DOHH2 (cell line): ENCODE measurements around the gene PAX6.

Source experiments
- H3F3A ChIP-seq: fragments of 200-600 bp; sonication (generic), shearing (Covaris generic); 2 replicates; pipeline ENCODE4 v1.6.0; 2016; ENCODE audit warnings: antibody characterized with exemption, mild to moderate bottlenecking; ENCODE audit not compliant: control insufficient read depth, insufficient read depth
- H3K27ac ChIP-seq: fragments of 200-600 bp; sonication (generic); 2 replicates; pipeline ENCODE4 v1.5.1; 2014; ENCODE audit warnings: low read depth, mild to moderate bottlenecking, low read length, moderate library complexity
- H3K27me3 ChIP-seq: fragments of 200-600 bp; sonication (generic); 2 replicates; pipeline ENCODE4 v1.6.1; 2014; ENCODE audit warnings: mild to moderate bottlenecking, low read length, mixed read lengths; ENCODE audit not compliant: control insufficient read depth
- H3K36me3 ChIP-seq: fragments of 200-600 bp; sonication (generic); 2 replicates; pipeline ENCODE4 v1.6.1; 2014; ENCODE audit warnings: mild to moderate bottlenecking, low read length, moderate library complexity, mixed read lengths; ENCODE audit not compliant: control insufficient read depth
- H3K4me1 ChIP-seq: fragments of 200-600 bp; sonication (generic); 2 replicates; pipeline ENCODE4 v1.6.1; 2014; ENCODE audit warnings: mild to moderate bottlenecking, low read length, mixed read lengths; ENCODE audit not compliant: control insufficient read depth
- H3K4me2 ChIP-seq: fragments of 200-600 bp; sonication (generic); 2 replicates; pipeline ENCODE4 v1.6.0; 2014; ENCODE audit warnings: mild to moderate bottlenecking, low read length, moderate library complexity
- H3K4me3 ChIP-seq: fragments of 200-600 bp; sonication (generic); 2 replicates; pipeline ENCODE4 v1.5.1; 2014; ENCODE audit warnings: mild to moderate bottlenecking, low read length, mixed read lengths
- H3K79me2 ChIP-seq: fragments of 200-600 bp; sonication (generic); 2 replicates; pipeline ENCODE4 v1.6.1; 2014; ENCODE audit warnings: mild to moderate bottlenecking, low read length, mixed read lengths; ENCODE audit not compliant: control insufficient read depth
- H3K9me2 ChIP-seq: fragments of 200-600 bp; sonication (generic); replicated peaks from 2 replicates; pipeline ENCODE4 v1.6.1; 2014; ENCODE audit warnings: mild to moderate bottlenecking, low read length, mixed read lengths; ENCODE audit not compliant: control insufficient read depth
- H3K9me3 ChIP-seq: fragments of 200-600 bp; sonication (generic); 2 replicates; pipeline ENCODE4 v1.6.1; 2014; ENCODE audit warnings: antibody characterized with exemption, low read length, mixed read lengths; ENCODE audit not compliant: control insufficient read depth, insufficient read depth
- H4K20me1 ChIP-seq: fragments of 200-600 bp; sonication (generic); 2 replicates; pipeline ENCODE4 v1.6.0; 2014; ENCODE audit warnings: low read depth, mild to moderate bottlenecking, antibody characterized with exemption, low read length, moderate library complexity; ENCODE audit not compliant: control insufficient read depth, insufficient read depth
- EZH2phosphoT487 ChIP-seq: fragments of 200-600 bp; sonication (generic); IDR thresholded peaks from 2 replicates; pipeline ENCODE4 v1.6.1; 2017; ENCODE audit warnings: borderline replicate concordance, mild to moderate bottlenecking, antibody characterized with exemption, low read length, moderate library complexity, mixed read lengths
- TF ChIP-seq, protein P1 (sequence below): fragments of 200-600 bp; sonication (generic); IDR thresholded peaks from one replicate; pipeline ENCODE4 v1.5.1; 2014; ENCODE audit warnings: antibody characterized with exemption, mild to moderate bottlenecking, low read depth, low read length; ENCODE audit not compliant: poor library complexity, severe bottlenecking

Gene PAX6

GRCh38 chr11:31812383-31813381, 1.6 kb upstream of the PAX6 start:
- Histone ChIP-seq H3K27me3 (peaks cover 36% of the 10 kb centered on the region), H3K27ac (no peak overlapping the region), H3K79me2 (no peaks in the 10 kb centered on the region), H3K4me3 (no peak overlapping the region), H4K20me1 (no peaks in the 10 kb centered on the region), H3K4me2 (peak overlapping the region; percentile 21), H3F3A (no peaks in the 10 kb centered on the region), H3K9me3 (peaks cover 3% of the 10 kb centered on the region; the same call in 1 of the 2 replicates), H3K4me1 (no peaks in the 10 kb centered on the region), H3K9me2 (no peaks in the 10 kb centered on the region), H3K36me3 (no peaks in the 10 kb centered on the region)
- no peak for TF ChIP-seq EZH2phosphoT487
- TF ChIP-seq, protein P1, sequence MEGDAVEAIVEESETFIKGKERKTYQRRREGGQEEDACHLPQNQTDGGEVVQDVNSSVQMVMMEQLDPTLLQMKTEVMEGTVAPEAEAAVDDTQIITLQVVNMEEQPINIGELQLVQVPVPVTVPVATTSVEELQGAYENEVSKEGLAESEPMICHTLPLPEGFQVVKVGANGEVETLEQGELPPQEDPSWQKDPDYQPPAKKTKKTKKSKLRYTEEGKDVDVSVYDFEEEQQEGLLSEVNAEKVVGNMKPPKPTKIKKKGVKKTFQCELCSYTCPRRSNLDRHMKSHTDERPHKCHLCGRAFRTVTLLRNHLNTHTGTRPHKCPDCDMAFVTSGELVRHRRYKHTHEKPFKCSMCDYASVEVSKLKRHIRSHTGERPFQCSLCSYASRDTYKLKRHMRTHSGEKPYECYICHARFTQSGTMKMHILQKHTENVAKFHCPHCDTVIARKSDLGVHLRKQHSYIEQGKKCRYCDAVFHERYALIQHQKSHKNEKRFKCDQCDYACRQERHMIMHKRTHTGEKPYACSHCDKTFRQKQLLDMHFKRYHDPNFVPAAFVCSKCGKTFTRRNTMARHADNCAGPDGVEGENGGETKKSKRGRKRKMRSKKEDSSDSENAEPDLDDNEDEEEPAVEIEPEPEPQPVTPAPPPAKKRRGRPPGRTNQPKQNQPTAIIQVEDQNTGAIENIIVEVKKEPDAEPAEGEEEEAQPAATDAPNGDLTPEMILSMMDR: no peak

DNA sequence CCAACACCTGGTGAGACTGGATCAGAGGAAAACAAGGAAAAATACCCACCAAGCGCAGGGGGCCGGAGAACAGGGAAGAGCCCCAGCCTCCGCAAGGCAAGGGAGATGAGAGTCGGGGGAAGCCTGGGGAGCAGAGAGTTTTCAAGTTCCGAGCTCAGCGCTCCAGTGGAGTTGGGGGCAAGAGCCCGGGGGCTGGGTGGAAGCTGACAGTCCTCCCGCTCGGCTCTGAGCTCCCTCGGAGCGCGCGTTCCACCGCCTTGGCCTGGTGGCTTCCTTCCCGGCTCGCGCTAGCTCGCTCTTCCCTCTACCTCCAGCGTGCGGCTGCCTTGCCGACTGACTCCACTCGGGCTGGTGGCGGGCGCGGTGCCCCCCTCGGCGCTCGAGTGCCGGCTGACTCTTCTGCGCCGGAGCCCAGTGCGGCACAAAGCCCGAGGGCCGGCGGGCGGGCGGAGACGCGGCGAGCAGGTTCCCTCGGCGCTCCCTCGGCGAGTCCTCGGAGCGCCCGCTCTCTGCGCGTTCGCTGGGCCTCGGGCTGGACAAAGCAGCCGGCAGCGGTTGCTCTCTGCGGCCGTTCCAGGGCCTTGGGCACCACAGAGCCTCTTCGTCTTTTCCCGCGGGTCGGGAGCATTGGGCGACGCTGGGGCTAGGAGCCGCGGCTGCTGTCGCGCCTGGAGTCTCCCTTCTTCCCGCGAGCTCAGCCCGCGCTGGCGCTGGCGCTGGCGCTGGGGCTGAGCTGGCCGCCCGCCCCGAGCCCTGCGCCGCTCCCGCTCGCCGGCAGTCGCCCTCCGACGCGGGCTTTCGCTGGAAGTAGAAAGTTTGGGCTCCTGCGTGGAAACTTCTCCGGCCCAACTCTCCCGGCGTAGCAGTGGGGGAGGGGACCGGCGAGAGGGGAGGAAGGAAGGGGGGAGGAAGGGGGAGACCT, 1.0 kb downstream of the PAX6 start:
- Histone ChIP-seq H3K4me2 (no peak overlapping the region), H3K9me2 (no peaks in the 10 kb centered on the region), H3K79me2 (no peaks in the 10 kb centered on the region), H3K4me3 (no peak overlapping the region), H3K4me1 (no peaks in the 10 kb centered on the region), H3K27me3 (peaks cover 46% of the 10 kb centered on the region), H3K27ac (no peak overlapping the region), H4K20me1 (no peaks in the 10 kb centered on the region), H3K36me3 (no peaks in the 10 kb centered on the region), H3K9me3 (peaks cover 3% of the 10 kb centered on the region; the same call in 1 of the 2 replicates), H3F3A (no peaks in the 10 kb centered on the region)
- no peak for TF ChIP-seq EZH2phosphoT487
- TF ChIP-seq, protein P1: no peak

DNA sequence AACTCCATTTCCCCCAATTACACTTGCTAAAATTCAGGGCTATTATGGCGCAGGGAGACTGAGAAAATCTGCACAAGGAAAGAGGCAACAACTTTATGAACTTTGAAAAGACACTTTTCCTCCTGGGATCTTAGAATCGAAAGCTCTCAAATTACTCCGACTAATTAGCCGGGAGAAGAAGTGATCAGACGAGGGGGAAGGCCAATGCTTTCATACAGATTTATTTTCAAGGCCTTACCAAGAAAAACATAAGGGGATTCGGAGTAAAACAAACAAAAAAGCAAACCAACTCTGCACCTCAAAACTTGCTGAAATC, 1.6 kb downstream of the PAX6 start:
- no peaks in the 10 kb centered on the region for H3K4me1 ChIP-seq
- no peaks in the 10 kb centered on the region for H3K79me2 ChIP-seq
- H3K27me3 ChIP-seq: peaks cover 46% of the 10 kb centered on the region
- no peak overlapping the region for H3K4me2 ChIP-seq
- no peaks in the 10 kb centered on the region for H3K9me2 ChIP-seq
- H3K4me3 ChIP-seq: no peak overlapping the region
- no peaks in the 10 kb centered on the region for H4K20me1 ChIP-seq
- H3K27ac ChIP-seq: no peak overlapping the region
- no peaks in the 10 kb centered on the region for H3K36me3 ChIP-seq
- TF ChIP-seq, protein P1: no peak
- no peak for TF ChIP-seq EZH2phosphoT487
- H3K9me3 ChIP-seq: peaks cover 3% of the 10 kb centered on the region; the same call in 1 of the 2 replicates
- H3F3A ChIP-seq: no peaks in the 10 kb centered on the region
